ENCODE data around the gene PLCB4. TPM values are rescaled to one million over a fixed set of nuclear protein-coding genes. Genes with fewer than 3 reads are reported as not detected.

Gene PLCB4
- polyA plus RNA-seq, 3 donors = not detected

- H3K36me3 Mint-ChIP-seq = no peaks in the 10 kb centered on the region
- H3K4me3 Mint-ChIP-seq = no peak overlapping the region
- H3K27ac Mint-ChIP-seq = no peak overlapping the region
- no peak overlapping the region for H3K4me2 ChIP-seq (replicated peaks; ENCODE audit: extremely low read depth, low read length, poor library complexity, severe bottlenecking)
- WGBS (ENCODE audit: insufficient coverage) = 100% methylated on average over 1 of the region's 5 CpGs
- no peaks in the 10 kb centered on the region for H3K36me3 ChIP-seq (replicated peaks in 1 of 2; ENCODE audit: control insufficient read depth in 1 of 2, insufficient read depth in 2 of 2, low read length in 2 of 2)
- no peak overlapping the region for H3K4me3 ChIP-seq (replicated peaks in 1 of 3; ENCODE audit: low read depth in 2 of 3, low read length in 3 of 3)
- H3K9me3 ChIP-seq (replicated peaks in 1 of 2; ENCODE audit: control insufficient read depth in 1 of 2, insufficient read depth in 1 of 2, low read length in 2 of 2) = no peaks in the 10 kb centered on the region
- intact Hi-C loops (cut with micrococcal nuclease) = no loop called here
- no peaks in the 10 kb centered on the region for H3K79me2 ChIP-seq (ENCODE audit: insufficient read depth, low read length)
- no peak for DNase-seq
- no peaks in the 10 kb centered on the region for H3K4me1 ChIP-seq (ENCODE audit: control insufficient read depth in 1 of 2, insufficient read depth in 2 of 2, low read length in 2 of 2)
- H3K9ac ChIP-seq (ENCODE audit: insufficient read depth, low read length, poor library complexity, severe bottlenecking) = no peak overlapping the region
- H3K9me3 Mint-ChIP-seq = no peaks in the 10 kb centered on the region
- H2AFZ ChIP-seq (ENCODE audit: insufficient read depth, low read depth, low read length, poor library complexity, severe bottlenecking) = no peak overlapping the region
- no peak for TF ChIP-seq CTCF (IDR thresholded peaks at IDR 0.05)
- H3K27me3 ChIP-seq (ENCODE audit: control insufficient read depth in 2 of 2, insufficient read depth in 2 of 2, low read length in 2 of 2) = no peaks in the 10 kb centered on the region
- H4K20me1 ChIP-seq (ENCODE audit: insufficient read depth, low read length) = no peaks in the 10 kb centered on the region
- H3K4me1 Mint-ChIP-seq = no peaks in the 10 kb centered on the region
- no peak overlapping the region for H3K27ac ChIP-seq (ENCODE audit: low read depth in 1 of 2, low read length in 2 of 2)
- peaks cover 0 to 4% (median 2%) of the 10 kb centered on the region in 3 donors for H3K27me3 Mint-ChIP-seq (ENCODE audit: low read depth in 3 of 3)
These were observed 353.6 kb downstream of the PLCB4 start for GRCh38 chr20:9422321-9423057.

GRCh38 chr20:9424551-9424950, 355.7 kb downstream of the PLCB4 start:
- Histone ChIP-seq H3K9ac (ENCODE audit: insufficient read depth, low read length, poor library complexity, severe bottlenecking) (no peak overlapping the region), H3K4me2 (replicated peaks; ENCODE audit: extremely low read depth, low read length, poor library complexity, severe bottlenecking) (no peak overlapping the region), H3K79me2 (ENCODE audit: insufficient read depth, low read length) (no peaks in the 10 kb centered on the region), H3K27ac (ENCODE audit: low read depth in 1 of 2, low read length in 2 of 2) (no peak overlapping the region), H3K9me3 (replicated peaks in 1 of 2; ENCODE audit: control insufficient read depth in 1 of 2, insufficient read depth in 1 of 2, low read length in 2 of 2) (no peaks in the 10 kb centered on the region), H3K4me1 (ENCODE audit: control insufficient read depth in 1 of 2, insufficient read depth in 2 of 2, low read length in 2 of 2) (no peaks in the 10 kb centered on the region), H4K20me1 (ENCODE audit: insufficient read depth, low read length) (no peaks in the 10 kb centered on the region), H3K4me3 (replicated peaks in 1 of 3; ENCODE audit: low read depth in 2 of 3, low read length in 3 of 3) (no peak overlapping the region), H2AFZ (ENCODE audit: insufficient read depth, low read depth, low read length, poor library complexity, severe bottlenecking) (no peak overlapping the region), H3K27me3 (ENCODE audit: control insufficient read depth in 2 of 2, insufficient read depth in 2 of 2, low read length in 2 of 2) (no peaks in the 10 kb centered on the region), H3K36me3 (replicated peaks in 1 of 2; ENCODE audit: control insufficient read depth in 1 of 2, insufficient read depth in 2 of 2, low read length in 2 of 2) (no peaks in the 10 kb centered on the region)
- no peak overlapping the region for H3K4me3 Mint-ChIP-seq
- no peak overlapping the region for H3K27ac Mint-ChIP-seq
- WGBS (ENCODE audit: insufficient coverage) = no CpG with 5 or more reads among the region's 3 CpGs
- intact Hi-C loops (cut with micrococcal nuclease) = no loop called here
- no peaks in the 10 kb centered on the region for H3K9me3 Mint-ChIP-seq
- no peaks in the 10 kb centered on the region for H3K4me1 Mint-ChIP-seq
- TF ChIP-seq CTCF (IDR thresholded peaks at IDR 0.05) = no peak
- peaks cover 0 to 4% (median 2%) of the 10 kb centered on the region in 3 donors for H3K27me3 Mint-ChIP-seq (ENCODE audit: low read depth in 3 of 3)
- no peaks in the 10 kb centered on the region for H3K36me3 Mint-ChIP-seq
- DNase-seq = no peak

All from CD14-positive monocyte (primary cell).